GM23248 (cell line): Measurements from ENCODE around the gene MGAT4B. TPM values are rescaled to one million over a fixed set of nuclear protein-coding genes. Genes with fewer than 3 reads are reported as not detected.

Experiments used
- DNase-seq: peaks from one replicate; pipeline ENCODE4 v3.0.0-alpha.2; 2015
- H2AFZ ChIP-seq: fragments of 200-600 bp; sonication (generic); 2 replicates; pipeline ENCODE4 v1.6.1; 2016; ENCODE audit warnings: antibody characterized with exemption
- H3F3A ChIP-seq: fragments of 200-600 bp; sonication (generic); 2 replicates; pipeline ENCODE4 v1.6.1; 2016; ENCODE audit warnings: mild to moderate bottlenecking, antibody characterized with exemption, mixed run types; ENCODE audit not compliant: insufficient read depth
- H3K27ac ChIP-seq: fragments of 200-600 bp; sonication (generic); 2 replicates; pipeline ENCODE4 v1.5.1; 2016; ENCODE audit warnings: mild to moderate bottlenecking
- H3K27me3 ChIP-seq: fragments of 200-600 bp; sonication (generic); replicated peaks from 2 replicates; pipeline ENCODE4 v1.6.1; 2016; ENCODE audit warnings: mild to moderate bottlenecking; ENCODE audit not compliant: insufficient read depth
- H3K36me3 ChIP-seq: fragments of 200-600 bp; sonication (generic); 2 replicates; pipeline ENCODE4 v1.6.1; 2016; ENCODE audit warnings: low read depth, mild to moderate bottlenecking
- H3K4me1 ChIP-seq: fragments of 200-600 bp; sonication (generic); 2 replicates; pipeline ENCODE4 v1.6.1; 2016; ENCODE audit warnings: mild to moderate bottlenecking; ENCODE audit not compliant: insufficient read depth
- H3K4me2 ChIP-seq: fragments of 200-600 bp; sonication (generic); one replicate; pipeline ENCODE4 v1.6.1; 2016; ENCODE audit warnings: mild to moderate bottlenecking; ENCODE audit not compliant: unreplicated experiment
- H3K4me3 ChIP-seq: fragments of 200-600 bp; sonication (generic); 2 replicates; pipeline ENCODE4 v1.5.1; 2016; ENCODE audit warnings: mild to moderate bottlenecking
- H3K79me2 ChIP-seq: fragments of 200-600 bp; sonication (generic); 2 replicates; pipeline ENCODE4 v1.6.1; 2016; ENCODE audit warnings: mild to moderate bottlenecking; ENCODE audit not compliant: insufficient read depth
- H3K9ac ChIP-seq: fragments of 200-600 bp; sonication (generic); 2 replicates; pipeline ENCODE4 v1.6.1; 2016; ENCODE audit warnings: mild to moderate bottlenecking
- H3K9me2 ChIP-seq: fragments of 200-600 bp; sonication (generic); 2 replicates; pipeline ENCODE4 v1.6.1; 2016; ENCODE audit warnings: mixed run types, mild to moderate bottlenecking, moderate library complexity; ENCODE audit not compliant: insufficient read depth
- H3K9me3 ChIP-seq: fragments of 200-600 bp; sonication (generic); one replicate; pipeline ENCODE4 v1.6.1; 2017; ENCODE audit warnings: low read depth
- H4K20me1 ChIP-seq: fragments of 200-600 bp; sonication (generic); 2 replicates; pipeline ENCODE4 v1.6.0; 2016; ENCODE audit not compliant: insufficient read depth
- EZH2 ChIP-seq: fragments of 200-600 bp; sonication (generic); IDR thresholded peaks from 2 replicates; pipeline ENCODE4 v1.6.1; 2018; ENCODE audit warnings: antibody characterized with exemption, mild to moderate bottlenecking; ENCODE audit not compliant: insufficient read depth, poor library complexity, severe bottlenecking
- EZH2phosphoT487 ChIP-seq: fragments of 200-600 bp; sonication (generic); IDR thresholded peaks from 2 replicates; pipeline ENCODE4 v1.6.1; 2018; ENCODE audit warnings: antibody characterized with exemption, moderate library complexity, mild to moderate bottlenecking, low read depth; ENCODE audit not compliant: insufficient read depth
- whole genome bisulfite sequencing, 2 experiments: methylation state at CpG; one replicate each; pipeline ENCODE4 v1.1.6; 2015 to 2017; ENCODE audit warnings: low lambda C conversion rate in 2 of 2, low coverage in 1 of 2; ENCODE audit errors: missing lambda C conversion rate in 2 of 2; 5-methylcytosine and 5-hydroxymethylcytosine counted together
- in situ Hi-C: fragments of 300-500 bp; cut with MboI; formaldehyde crosslinking; loops from 2 replicates; pipeline ENCODE4 v1.15.0; 2020
- polyA plus RNA-seq: library from polyadenylated mRNA; unstranded; fragments of >200 nt; fragmentation: Nextera tagmentation; extraction: Ambion mirVana; gene quantifications from 2 replicates; pipeline ENCODE4 v1.2.1, GENCODE V29; 2016
- total RNA-seq: library from RNA; depleted of rRNA; stranded (reverse); fragments of >200 nt; shearing (Covaris generic); gene quantifications from 2 replicates; pipeline ENCODE4 v1.2.3, GENCODE V29; 2014

The MGAT4B gene
- total and polyA plus RNA-seq, 2 experiments from 2014 or later: 28.0 to 143 TPM

DNA sequence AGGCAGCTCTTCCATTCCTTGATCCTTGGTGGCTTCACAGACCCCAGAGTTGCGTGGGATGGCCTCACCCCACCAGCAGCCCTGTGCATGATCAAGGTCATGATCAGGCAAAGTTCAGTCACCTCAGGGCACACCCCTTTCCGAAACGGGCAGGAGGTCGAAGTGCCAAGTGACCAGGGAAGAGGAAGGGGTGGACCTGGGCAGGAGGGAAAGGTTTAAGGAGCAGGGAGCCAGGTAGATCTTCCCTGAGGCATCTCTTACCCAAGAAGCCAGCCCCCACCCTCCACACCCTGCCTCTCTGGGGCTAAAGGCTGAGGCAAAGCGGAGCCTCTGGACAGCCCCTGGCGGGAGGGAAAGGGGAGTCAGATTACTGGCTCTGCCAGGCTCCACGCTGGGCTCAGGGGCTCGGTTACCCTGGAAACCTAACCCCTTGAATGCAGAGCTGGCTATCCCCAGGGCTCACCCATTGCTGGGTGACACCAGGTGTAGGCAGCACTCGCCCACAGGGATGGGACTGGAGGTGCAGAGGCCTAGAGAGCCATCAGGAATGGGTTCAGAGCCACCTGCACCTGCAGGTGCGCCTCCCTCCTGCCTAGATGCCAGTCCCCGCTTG, 3.6 kb downstream of the MGAT4B start:
- TF ChIP-seq EZH2phosphoT487 (no peak), EZH2 (no peak)
- Histone ChIP-seq H3K4me2 (no peak overlapping the region), H3K4me3 (no peak overlapping the region), H3K4me1 (peaks cover 17% of the 10 kb centered on the region), H3K9me3 (no peaks in the 10 kb centered on the region), H3K9ac (no peak overlapping the region), H3K79me2 (peaks cover 39% of the 10 kb centered on the region), H3F3A (no peaks in the 10 kb centered on the region), H3K27ac (no peak overlapping the region), H3K9me2 (no peaks in the 10 kb centered on the region), H3K27me3 (no peaks in the 10 kb centered on the region), H3K36me3 (peaks cover 5% of the 10 kb centered on the region; the same call in 1 of the 2 replicates), H2AFZ (no peak overlapping the region), H4K20me1 (no peaks in the 10 kb centered on the region)
- in situ Hi-C loops: no loop called here
- 82 to 88% methylated on average over 9 to 11 of the region's 11 CpGs for WGBS, 2 experiments
- no peak for DNase-seq

- Histone ChIP-seq H3K4me1 (peaks cover 17% of the 10 kb centered on the region), H3K27ac (no peak overlapping the region), H3K36me3 (peaks cover 8% of the 10 kb centered on the region; the same call in 1 of the 2 replicates), H3K9me3 (no peaks in the 10 kb centered on the region), H2AFZ (no peak overlapping the region), H3K9ac (no peak overlapping the region), H4K20me1 (no peaks in the 10 kb centered on the region), H3K79me2 (peaks cover 39% of the 10 kb centered on the region), H3K9me2 (no peaks in the 10 kb centered on the region), H3K4me3 (no peak overlapping the region), H3K4me2 (no peak overlapping the region), H3F3A (no peaks in the 10 kb centered on the region), H3K27me3 (no peaks in the 10 kb centered on the region)
- 91 to 92% methylated on average over 17 to 19 of the region's 19 CpGs for WGBS, 2 experiments
- TF ChIP-seq EZH2phosphoT487: no peak
- TF ChIP-seq EZH2: no peak
- DNase-seq: peak; percentile 37
- in situ Hi-C loops: no loop called here
Observed at GRCh38 chr5:179802207-179802883, 4.3 kb downstream of the MGAT4B start.

GRCh38 chr5:179801304-179802206, 5.1 kb downstream of the MGAT4B start:
- Histone ChIP-seq H3K79me2 (peaks cover 39% of the 10 kb centered on the region), H3K4me3 (no peak overlapping the region), H3K27ac (no peak overlapping the region), H3F3A (peaks cover 5% of the 10 kb centered on the region), H3K9me2 (no peaks in the 10 kb centered on the region), H3K27me3 (no peaks in the 10 kb centered on the region), H4K20me1 (no peaks in the 10 kb centered on the region), H3K9ac (no peak overlapping the region), H3K4me1 (peaks cover 17% of the 10 kb centered on the region), H2AFZ (no peak overlapping the region), H3K4me2 (no peak overlapping the region), H3K9me3 (no peaks in the 10 kb centered on the region), H3K36me3 (peaks cover 9% of the 10 kb centered on the region; the same call in 1 of the 2 replicates)
- WGBS, 2 experiments: 86 to 87% methylated on average over 51 to 67 of the region's 67 CpGs
- DNase-seq: no peak
- TF ChIP-seq EZH2 (no peak), EZH2phosphoT487 (no peak)
- in situ Hi-C loops: no loop called here

DNA sequence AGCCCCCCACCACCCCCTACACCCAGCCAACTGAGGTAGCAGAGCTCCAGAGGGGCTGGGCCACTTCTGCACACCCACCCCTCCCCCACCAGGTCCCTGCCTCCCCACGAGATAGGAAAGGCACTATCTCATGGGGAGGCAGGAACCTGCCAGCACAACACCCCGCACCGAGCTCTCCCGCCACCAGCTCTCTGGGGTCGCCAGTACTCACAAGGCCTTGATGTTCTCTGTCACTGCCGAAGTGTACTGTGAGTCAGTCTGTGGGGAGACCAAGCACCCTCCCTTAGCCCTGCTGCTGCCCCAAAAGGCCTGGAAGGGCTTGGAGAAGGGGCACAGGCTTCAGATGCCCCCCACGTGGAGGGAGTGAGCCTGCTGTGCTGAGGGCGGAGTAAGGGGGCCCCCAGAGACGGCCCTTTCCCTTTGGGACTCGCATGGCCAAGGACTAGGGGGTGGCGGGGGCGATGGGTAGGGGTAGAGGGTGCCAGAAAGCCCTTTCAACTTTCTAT, 5.9 kb downstream of the MGAT4B start:
- Histone ChIP-seq H3K9me2 (no peaks in the 10 kb centered on the region), H3K27ac (no peak overlapping the region), H3K79me2 (peaks cover 39% of the 10 kb centered on the region), H2AFZ (no peak overlapping the region), H4K20me1 (no peaks in the 10 kb centered on the region), H3K9me3 (no peaks in the 10 kb centered on the region), H3K9ac (no peak overlapping the region), H3K36me3 (peaks cover 9% of the 10 kb centered on the region; the same call in 1 of the 2 replicates), H3K4me2 (no peak overlapping the region), H3K27me3 (no peaks in the 10 kb centered on the region), H3K4me1 (peaks cover 17% of the 10 kb centered on the region), H3F3A (peaks cover 5% of the 10 kb centered on the region), H3K4me3 (no peak overlapping the region)
- no peak for DNase-seq
- no peak for TF ChIP-seq EZH2
- no peak for TF ChIP-seq EZH2phosphoT487
- in situ Hi-C loops: no loop called here
- 80% methylated on average over 12 of the region's 12 CpGs for WGBS, 2 experiments
